Ishikawa (cell line): ENCODE measurements around the gene FOSL1.

Source experiments
- TAF1 ChIP-seq: IDR thresholded peaks from 2 replicates; pipeline ENCODE4 v1.6.1; 2012; ENCODE audit warnings: low read depth, mild to moderate bottlenecking
- YY1 ChIP-seq: IDR thresholded peaks from 2 replicates; pipeline ENCODE4 v1.6.1; 2012; ENCODE audit warnings: low read depth
- TF ChIP-seq, protein P1 (sequence below): IDR thresholded peaks from 2 replicates; pipeline ENCODE4 v1.6.1; 2012
- TF ChIP-seq, protein P2 (sequence below): IDR thresholded peaks from 2 replicates; pipeline ENCODE4 v1.6.1; 2012; ENCODE audit warnings: low read depth, mild to moderate bottlenecking

DNA sequence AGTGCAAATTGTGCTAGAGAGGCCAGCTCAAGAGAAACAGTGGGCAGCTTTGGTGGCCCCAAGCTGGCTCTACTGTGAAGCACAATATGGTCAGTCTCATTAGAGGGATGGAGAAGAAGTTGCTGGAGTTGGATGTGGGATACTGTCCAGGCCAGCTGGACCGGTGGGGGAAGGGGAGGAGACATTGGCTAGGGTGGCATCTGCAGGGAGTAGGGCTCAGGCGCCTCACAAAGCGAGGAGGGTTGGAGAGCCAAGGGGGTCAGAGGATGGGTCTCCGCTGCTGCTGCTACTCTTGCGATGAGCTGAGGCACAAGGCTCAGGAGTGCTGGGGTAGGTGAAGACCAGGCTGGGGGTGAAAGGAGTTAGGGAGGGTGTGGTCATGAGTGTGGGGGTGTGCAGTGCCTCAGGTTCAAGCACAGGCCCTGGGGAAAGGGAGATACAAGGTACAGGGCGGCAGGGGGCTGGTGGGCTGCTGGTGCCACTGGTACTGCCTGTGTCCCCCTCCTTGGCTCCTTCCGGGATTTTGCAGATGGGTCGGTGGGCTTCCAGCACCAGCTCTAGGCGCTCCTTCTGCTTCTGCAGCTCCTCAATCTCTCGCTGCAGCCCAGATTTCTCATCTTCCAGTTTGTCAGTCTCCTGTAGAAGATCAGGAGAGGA, 7.4 kb downstream of the FOSL1 start:
- TF ChIP-seq, protein P1, sequence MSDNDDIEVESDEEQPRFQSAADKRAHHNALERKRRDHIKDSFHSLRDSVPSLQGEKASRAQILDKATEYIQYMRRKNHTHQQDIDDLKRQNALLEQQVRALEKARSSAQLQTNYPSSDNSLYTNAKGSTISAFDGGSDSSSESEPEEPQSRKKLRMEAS, result no peak
- TF ChIP-seq YY1 (no peak), TAF1 (no peak)
- TF ChIP-seq, protein P2, sequence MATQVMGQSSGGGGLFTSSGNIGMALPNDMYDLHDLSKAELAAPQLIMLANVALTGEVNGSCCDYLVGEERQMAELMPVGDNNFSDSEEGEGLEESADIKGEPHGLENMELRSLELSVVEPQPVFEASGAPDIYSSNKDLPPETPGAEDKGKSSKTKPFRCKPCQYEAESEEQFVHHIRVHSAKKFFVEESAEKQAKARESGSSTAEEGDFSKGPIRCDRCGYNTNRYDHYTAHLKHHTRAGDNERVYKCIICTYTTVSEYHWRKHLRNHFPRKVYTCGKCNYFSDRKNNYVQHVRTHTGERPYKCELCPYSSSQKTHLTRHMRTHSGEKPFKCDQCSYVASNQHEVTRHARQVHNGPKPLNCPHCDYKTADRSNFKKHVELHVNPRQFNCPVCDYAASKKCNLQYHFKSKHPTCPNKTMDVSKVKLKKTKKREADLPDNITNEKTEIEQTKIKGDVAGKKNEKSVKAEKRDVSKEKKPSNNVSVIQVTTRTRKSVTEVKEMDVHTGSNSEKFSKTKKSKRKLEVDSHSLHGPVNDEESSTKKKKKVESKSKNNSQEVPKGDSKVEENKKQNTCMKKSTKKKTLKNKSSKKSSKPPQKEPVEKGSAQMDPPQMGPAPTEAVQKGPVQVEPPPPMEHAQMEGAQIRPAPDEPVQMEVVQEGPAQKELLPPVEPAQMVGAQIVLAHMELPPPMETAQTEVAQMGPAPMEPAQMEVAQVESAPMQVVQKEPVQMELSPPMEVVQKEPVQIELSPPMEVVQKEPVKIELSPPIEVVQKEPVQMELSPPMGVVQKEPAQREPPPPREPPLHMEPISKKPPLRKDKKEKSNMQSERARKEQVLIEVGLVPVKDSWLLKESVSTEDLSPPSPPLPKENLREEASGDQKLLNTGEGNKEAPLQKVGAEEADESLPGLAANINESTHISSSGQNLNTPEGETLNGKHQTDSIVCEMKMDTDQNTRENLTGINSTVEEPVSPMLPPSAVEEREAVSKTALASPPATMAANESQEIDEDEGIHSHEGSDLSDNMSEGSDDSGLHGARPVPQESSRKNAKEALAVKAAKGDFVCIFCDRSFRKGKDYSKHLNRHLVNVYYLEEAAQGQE, result no peak
